KG1 (cell line): ENCODE data around the gene NDUFAF5.
"Not testable (repeated sequence)": the region's sequence is repeated elsewhere in the genome, so short reads cannot be mapped to it uniquely, and the experiment has no call there.

Experiments used
- DNase-seq: peaks from one replicate; lab custom pipeline; 2025; lab: John Stamatoyannopoulos, UW

Gene NDUFAF5, protein sequence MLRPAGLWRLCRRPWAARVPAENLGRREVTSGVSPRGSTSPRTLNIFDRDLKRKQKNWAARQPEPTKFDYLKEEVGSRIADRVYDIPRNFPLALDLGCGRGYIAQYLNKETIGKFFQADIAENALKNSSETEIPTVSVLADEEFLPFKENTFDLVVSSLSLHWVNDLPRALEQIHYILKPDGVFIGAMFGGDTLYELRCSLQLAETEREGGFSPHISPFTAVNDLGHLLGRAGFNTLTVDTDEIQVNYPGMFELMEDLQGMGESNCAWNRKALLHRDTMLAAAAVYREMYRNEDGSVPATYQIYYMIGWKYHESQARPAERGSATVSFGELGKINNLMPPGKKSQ

DNA sequence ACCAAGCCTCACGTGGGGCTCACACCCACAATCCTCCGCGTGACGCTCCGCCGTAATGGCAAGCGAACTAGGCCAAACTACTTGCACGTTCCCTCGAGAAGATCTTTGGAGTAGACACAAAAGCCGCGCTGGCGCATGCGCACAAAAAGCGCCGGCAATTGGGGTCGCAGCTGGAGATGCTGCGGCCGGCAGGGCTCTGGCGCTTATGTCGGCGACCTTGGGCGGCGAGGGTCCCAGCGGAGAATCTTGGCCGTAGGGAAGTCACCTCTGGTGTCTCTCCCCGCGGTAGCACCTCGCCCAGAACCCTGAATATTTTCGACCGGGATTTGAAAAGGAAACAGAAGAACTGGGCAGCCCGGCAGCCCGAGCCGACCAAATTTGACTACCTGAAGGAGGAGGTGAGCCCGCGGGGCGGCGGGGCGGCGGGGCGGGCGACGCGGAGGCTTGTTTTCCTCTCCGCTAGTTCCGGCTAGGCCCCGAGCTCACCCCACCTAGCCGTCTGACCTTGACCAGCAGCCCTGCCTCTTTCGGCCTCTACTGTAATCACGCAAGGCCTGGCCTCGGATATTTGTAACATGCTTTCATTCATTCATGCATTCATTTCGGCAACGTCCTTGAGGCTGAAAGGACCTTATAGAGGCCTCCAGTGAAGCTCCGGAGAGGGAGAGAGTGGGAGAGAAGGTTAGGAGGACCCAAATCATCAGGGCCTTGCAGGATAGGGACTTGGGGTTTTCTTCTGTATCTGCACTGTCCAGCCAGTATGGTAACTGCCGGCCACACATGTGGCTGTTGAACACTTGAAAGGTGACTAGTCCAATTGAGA, at the start of gene NDUFAF5, which contains the start of gene ESF1:
Gene NDUFAF5 (plus strand): TSS at position 136 of the 823 bp plus-strand sequence. CDS start 41 bp downstream, at position 177.
Gene ESF1 (minus strand): TSS at position 27 of the 823 bp plus-strand sequence. CDS start 1,779 bp downstream, outside the sequence.
- DNase-seq: peak; percentile 79

DNA sequence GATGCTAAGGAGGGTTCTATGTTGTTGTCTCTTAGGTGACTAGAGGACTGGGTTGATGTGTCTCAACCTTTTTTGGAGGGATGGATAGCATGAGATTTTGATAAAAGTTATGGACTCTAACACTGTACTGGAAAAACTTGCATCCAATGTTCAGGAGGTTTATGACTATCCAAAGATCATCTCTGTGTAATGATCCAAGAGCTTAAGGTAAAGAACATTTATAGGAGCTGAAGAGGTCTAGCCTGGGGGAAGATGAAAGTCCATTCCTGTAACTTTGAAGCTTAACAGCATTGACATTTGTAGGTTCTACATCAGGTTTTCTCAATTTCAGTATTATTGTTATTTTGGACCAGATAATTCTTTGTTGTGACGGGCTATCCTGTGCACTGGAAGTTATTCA, 49.0 kb upstream of the NDUFAF5 start:
- DNase-seq: no peak

DNA sequence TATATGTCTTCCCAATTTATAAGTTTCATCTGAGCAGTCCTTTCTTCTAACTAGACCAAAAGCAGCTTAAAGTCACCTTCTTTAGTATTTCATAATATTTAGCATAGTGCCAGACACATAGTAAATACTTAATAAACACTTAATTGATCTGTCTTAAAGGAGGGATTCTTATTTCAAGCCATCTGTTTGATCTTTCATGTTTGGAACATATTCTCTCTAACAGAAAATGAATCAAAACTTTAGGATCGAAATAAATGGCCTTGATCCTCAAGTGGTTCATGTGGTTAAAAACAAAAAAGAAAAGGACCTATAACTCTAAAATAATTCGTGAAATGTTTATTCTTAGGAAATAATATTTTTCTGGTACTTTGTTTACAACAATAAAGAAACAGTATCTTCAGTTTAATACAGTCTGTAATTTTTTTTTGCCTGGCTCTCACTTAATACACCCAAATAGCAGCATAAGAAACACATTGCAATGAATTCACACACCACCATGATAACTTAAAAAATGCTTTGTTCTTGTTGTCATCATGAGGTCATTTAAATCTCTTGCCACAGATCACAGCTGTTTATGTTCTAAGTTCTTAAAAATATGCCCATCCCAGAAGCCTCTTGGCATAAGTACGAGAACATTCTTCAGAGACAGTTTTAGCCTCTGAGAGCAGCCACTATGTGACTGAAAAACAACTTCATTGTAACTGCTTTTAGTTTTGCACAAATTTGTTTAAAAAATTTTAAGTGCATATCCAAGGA, 48.2 kb upstream of the NDUFAF5 start:
- no peak for DNase-seq

- DNase-seq: not testable (repeated sequence)
Measured at GRCh38 chr20:13738187-13738586, 46.6 kb upstream of the NDUFAF5 start.

DNA sequence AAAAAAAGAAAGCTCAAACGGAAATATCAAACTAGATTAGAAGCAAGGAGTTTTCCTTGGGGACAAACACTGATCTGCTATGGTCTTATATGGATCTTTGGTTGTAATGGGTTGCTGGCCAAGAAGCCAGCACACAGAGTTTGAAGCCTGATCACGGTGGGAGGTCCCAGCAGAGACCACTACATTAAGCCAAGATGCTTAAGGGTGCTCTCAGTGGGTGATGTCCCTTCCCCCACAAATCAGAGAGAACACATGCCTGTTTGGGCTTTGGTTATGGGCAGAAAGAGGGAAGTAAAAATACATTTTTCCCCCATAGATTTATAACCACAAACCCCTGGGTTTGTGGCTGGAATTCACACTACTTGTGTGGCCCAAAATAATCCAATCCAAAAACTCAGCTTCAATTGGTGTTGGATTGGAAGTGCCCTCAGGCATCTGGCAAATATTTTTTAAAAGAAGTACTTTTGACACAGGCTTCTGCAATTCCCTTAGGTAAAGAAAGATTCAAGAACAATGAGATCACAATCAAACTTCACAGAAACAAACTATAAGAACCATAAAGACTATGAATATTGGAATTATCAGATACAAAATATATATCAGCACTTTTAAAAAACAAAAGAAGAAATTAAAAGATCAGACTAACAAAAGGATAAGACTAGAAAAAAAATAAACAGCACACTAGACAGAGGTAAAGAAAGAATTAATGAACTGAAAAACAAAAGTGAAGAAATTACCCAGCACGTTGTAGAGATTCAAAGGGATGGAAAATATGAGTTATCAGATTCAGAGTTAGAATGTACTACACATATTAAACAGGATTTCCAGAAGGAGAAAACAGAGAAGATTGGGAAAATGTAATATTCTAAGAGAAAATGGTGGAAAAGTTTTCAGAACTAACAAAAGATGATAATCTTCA, 44.8 kb upstream of the NDUFAF5 start:
- no peak for DNase-seq

DNA sequence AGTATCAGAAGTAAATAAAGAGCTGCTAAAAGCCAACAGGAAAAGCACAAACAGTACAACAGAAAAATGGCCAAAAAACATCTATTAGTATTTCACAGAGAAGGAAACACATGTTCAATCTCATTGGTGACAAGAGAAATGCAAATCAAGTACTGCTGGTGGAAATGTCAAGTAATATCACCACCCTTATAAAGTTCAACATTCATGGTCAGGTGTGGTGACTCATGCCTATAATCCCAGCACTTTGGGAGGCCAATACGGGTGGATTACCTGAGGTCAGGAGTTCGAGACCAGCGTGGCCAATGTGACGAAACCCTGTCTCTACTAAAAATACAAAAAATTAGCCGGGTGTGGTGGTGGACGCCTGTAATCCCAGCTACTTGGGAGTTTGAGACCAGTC, 42.9 kb upstream of the NDUFAF5 start:
- DNase-seq: no peak

DNA sequence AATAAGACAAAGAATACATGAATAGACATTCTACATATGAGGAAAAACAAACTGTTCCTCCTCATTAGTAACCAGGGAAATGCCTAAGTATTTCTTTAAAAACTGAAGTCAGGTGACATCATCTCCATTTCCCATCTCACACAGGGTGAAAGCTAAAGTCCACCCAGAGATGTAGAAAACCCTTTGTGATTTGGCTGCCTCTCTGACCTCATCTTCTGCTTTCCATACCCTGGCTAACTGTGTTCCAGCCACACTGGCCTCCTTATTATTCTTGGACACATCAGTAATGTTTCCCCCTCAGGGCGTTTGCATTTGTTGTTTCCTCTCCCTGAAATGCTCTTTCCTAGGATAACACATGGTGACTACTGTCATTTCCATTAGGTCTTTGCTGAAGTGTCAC, 40.5 kb upstream of the NDUFAF5 start:
- DNase-seq: no peak

GRCh38 chr20:13745784-13746183, 39.0 kb upstream of the NDUFAF5 start:
- DNase-seq: no peak

DNA sequence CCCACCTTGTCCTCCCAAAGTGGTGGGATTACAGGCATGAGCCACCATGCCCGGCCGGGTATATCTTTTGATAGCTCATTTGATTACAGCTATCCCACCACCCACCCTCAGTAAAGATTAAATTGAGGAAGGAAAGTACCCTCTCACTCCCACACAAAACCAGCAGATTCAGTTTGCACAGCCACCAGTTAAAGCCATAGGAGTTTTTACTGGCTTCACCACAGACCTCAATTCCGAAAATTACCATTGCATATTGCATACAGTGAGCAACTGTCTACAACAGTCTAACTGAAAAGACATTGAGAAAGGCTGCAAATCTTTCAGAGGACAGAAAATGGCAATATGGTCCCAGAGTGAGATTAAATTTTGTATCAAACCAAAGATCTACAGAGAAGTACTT, 35.0 kb upstream of the NDUFAF5 start:
- DNase-seq: no peak

GRCh38 chr20:13753436-13754036, 31.3 kb upstream of the NDUFAF5 start:
- no peak for DNase-seq

DNA sequence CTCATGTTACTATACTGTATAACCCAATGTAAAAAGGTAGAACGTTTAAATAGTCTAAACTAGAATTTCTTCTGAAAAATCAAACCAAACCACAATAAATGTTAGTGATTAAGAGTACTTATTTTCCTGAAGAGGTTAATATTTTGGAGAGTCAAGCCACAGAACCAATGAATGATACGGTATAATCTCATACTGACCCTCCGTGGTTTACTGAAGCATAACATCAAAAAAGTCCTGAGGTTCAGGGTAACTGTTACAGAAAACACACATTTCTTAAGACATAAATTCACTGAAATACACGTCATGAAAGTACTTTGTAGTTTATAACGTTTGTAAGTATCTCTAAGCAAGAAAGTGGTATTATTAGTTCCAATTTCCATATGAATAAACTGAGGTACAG, 29.0 kb upstream of the NDUFAF5 start:
- DNase-seq: no peak

DNA sequence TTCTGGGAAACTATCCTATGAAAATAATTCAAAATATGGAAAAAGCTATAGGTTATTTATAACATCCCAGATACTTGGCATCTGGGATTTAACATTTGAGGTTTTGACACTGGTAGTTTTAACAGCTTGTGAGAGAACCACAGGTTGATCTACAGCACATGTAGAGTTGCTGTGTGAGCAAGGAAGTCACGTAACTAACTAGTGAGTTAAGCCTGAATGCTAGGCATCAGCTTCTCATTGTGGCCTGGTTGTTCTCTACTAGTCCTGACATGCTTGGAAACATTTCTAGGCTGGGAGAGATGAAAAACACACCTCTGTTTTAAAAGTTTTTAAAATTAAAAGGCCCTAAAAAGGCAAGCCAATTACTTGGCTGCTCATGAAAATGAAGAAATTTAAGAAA, 28.3 kb upstream of the NDUFAF5 start:
- no peak for DNase-seq

GRCh38 chr20:13758884-13759283, 25.9 kb upstream of the NDUFAF5 start:
- no peak for DNase-seq

- DNase-seq: not testable (repeated sequence)
Measured at GRCh38 chr20:13760451-13760946, 24.3 kb upstream of the NDUFAF5 start.

DNA sequence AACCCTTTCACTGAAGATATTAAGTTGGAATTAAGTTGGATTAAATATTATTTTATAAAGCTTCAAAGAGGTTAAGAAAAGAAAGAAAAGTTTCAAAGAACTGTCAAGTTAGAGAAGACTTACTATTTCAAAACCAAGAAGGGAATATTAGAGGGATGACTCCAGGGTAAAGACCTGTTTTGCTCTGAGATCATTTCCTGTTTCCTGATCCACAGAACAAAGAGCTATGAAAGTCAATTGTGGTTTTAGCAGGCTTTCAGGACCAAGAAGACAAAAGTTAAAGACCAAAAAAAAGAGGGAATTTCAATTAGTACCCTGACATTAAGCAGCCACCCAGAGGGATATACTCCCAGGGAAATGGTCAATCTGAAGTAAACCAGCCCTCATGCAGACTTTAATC, 19.5 kb upstream of the NDUFAF5 start:
- no peak for DNase-seq

DNA sequence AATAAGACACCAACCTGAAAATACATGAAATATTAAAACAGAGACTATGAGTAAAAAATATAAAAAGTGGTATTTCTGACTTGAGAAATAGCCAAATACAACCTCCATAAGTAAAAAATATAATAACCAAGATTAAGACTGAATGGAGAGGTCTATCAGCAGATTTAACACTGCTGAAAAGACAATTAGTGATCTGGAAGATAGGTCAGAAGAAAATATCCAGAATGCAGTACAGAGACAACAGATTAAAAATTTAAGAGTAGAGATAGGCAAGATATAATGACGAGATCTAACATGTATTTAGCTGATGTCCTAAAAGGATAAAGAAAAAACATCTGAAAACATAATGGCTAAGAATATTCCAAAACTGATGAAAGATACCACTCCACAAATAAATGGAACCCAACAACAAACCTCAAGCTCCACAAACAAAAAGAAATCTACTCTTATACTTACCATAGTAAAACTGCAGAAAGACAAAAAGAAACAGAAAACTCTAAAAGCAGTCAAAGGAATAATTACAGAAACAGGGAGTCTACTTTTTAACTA, 18.9 kb upstream of the NDUFAF5 start:
- no peak for DNase-seq

- no peak for DNase-seq
Measured at GRCh38 chr20:13770141-13770540, 14.7 kb upstream of the NDUFAF5 start.

DNA sequence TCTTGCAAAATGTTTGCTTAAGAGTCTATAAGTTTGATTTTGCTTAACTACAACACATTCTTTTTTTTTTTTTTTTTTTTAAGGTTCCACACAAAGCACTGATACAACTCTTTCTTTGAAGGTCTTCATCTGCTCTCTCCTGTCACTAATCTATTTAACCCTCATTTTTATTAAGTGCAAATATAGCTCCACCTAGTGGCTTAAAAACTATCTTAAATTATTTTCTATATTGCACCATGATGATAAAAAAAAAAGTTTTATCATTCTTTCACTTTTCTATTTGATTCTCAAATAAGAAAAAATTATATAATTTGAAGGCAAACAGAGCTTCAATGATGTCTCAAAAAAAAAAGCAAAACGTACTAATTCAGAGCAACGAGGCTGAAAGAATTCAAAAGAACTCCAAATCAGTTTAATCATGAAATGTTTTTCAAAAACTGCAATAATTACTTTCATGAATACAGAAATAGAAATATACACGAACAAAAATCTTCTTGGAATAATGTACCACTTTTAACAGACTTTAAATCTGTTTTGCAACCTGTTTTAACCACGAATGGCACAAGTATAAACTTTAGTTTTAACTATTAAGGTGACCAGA, 12.9 kb upstream of the NDUFAF5 start:
- peak; percentile 33 for DNase-seq

GRCh38 chr20:13772529-13772928, 12.3 kb upstream of the NDUFAF5 start:
- DNase-seq: no peak

DNA sequence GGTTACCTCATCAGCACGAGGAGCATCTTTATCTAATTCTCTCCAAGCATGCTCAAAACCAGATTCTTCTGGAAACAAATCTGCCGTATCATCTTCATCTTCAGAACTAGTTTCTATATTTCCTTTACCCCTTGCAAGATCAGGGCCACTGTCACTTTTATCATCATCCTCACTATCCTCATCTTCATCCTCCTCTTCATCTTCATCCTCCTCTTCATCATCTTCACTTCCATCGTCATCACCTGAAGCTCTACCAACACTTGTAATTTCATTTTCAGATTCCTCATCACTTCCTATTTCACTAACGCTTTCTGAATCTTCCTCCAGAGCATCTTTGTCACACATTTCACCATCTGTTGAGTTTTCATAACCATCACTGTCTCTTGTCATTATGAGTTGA, 9.0 kb upstream of the NDUFAF5 start:
- no peak for DNase-seq
